Limb (tissue), 2 donors: ENCODE data around the gene SPATA1.
A peak's percentile ranks its signal among the peaks of the same experiment; 100 is the strongest.
"Not testable (repeated sequence)": the region's sequence is repeated elsewhere in the genome, so short reads cannot be mapped to it uniquely, and the experiment has no call there.

Experiments
- DNase-seq, 2 donors: peaks; one replicate each; pipeline ENCODE4 v3.0.0-alpha.2; 2016; ENCODE audit errors: extremely low spot score in 2 of 2

Gene SPATA1, protein sequence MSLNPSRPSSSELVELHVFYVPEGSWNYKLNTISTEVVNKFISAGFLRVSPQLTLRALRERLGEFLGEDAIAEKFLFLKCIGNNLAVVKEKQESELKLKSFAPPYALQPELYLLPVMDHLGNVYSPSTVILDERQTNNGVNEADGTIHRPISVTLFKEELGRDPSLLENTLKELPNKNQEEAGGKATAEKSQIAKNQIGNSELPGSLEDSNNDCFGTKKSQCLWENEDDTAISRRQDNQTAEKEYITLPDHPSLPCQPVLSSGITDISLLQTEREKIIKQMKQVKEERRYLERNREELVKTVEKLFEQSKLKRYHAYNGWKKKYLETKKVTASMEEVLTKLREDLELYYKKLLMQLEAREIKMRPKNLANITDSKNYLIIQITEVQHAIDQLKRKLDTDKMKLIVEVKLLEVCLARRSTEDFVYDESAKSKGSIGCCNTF

DNA sequence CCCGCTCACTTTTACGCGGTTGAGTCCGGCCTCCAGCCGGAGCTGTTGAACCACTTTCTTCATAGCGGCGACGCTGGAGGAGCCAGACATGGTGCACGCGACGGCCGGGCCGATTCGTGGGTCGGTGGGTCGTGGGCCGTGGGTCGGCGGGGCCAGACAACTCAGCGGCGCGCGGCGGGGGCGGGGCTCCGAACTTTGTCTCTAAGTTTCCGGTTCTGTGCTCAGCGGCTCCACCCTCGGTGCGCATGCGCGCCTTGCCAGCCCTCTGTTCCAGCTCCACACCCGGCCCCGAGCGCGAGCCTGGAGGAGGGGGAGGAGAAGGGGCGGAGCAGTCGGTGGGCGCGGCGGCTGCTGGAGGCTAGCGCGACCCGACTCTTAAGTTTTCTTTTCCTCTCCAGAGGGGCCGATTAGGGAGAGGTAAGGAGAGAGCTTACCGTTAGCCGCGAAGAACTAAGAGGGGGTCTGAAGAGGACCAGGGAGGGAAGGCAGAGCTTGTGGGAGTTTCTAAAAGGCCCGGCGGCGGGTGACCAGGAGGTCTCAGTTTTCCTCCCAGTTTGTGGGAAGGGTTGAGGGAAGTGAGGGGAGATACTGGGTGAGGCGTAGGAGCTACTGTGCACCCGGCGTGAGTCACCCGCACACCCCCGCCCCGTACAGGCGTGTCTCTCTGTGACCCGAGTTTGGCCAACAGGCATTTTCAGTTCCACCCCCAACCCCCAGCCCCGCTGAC lies at the start of gene SPATA1, which contains the start of gene GNG5:
Gene SPATA1 (plus strand): TSS at position 385 of the 727 bp plus-strand sequence. CDS start 9,974 bp downstream, outside the sequence.
Gene GNG5 (minus strand): TSS at position 580 of the 727 bp plus-strand sequence. CDS start 490 bp downstream, at position 90.
- peak; percentile 98 for DNase-seq

DNA sequence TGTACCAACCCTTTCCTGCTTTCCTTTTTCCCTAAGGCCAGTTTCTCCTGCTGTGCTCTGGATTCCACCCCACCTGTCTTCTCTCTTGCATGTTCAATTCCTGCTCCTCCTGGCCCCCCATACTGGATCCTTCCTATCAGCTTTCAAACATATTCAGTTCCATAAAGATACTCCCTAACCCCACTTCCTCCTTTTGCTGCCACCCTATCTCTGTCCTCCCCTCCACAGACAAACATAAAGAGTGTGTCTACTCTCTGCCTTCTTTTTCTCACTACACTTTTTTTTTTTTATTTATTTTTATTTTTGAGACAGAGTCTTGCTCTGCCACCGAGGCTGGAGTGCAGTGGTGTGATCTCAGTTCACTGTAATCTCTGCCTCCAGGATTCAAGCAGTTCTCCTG lies 44.1 kb upstream of the SPATA1 start:
- DNase-seq, result no peak

DNA sequence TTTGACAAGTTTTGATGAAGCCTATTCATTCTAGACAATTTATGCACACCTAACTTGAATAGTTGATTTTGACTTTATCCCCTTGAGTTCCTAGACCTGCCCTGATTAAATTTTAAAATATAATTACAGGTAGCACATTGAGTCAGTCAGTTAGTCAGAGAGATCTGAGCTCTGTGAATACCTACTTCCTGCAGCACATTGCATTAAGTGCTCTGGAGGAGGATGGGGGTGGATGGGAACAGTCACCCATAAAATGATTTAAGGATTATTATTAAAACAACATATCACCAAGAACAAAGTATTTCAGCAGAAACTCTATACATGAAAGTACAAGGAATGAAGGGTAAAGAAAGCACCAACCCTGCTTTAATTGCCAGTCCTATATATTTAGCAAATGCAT lies 38.9 kb upstream of the SPATA1 start:
- DNase-seq, result no peak

DNA sequence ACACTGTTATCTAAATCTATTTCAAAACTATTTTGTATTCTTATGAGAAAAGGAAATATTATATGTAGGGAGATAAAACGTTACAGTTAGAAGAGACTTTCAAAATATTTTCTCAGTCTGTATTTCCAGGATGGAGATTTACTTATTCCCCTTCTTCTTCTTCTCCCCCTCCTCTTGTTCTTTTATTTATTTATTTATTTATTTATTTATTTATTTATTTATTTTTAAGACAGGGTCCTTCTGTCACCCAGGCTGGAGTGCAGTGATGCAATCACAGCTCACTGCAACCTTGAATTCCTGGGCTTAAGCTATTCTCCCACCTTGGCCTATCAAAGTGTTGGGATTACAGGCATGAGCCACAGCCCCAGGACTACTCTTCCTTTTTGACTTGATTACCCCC lies 30.0 kb upstream of the SPATA1 start:
- DNase-seq, result no peak

DNA sequence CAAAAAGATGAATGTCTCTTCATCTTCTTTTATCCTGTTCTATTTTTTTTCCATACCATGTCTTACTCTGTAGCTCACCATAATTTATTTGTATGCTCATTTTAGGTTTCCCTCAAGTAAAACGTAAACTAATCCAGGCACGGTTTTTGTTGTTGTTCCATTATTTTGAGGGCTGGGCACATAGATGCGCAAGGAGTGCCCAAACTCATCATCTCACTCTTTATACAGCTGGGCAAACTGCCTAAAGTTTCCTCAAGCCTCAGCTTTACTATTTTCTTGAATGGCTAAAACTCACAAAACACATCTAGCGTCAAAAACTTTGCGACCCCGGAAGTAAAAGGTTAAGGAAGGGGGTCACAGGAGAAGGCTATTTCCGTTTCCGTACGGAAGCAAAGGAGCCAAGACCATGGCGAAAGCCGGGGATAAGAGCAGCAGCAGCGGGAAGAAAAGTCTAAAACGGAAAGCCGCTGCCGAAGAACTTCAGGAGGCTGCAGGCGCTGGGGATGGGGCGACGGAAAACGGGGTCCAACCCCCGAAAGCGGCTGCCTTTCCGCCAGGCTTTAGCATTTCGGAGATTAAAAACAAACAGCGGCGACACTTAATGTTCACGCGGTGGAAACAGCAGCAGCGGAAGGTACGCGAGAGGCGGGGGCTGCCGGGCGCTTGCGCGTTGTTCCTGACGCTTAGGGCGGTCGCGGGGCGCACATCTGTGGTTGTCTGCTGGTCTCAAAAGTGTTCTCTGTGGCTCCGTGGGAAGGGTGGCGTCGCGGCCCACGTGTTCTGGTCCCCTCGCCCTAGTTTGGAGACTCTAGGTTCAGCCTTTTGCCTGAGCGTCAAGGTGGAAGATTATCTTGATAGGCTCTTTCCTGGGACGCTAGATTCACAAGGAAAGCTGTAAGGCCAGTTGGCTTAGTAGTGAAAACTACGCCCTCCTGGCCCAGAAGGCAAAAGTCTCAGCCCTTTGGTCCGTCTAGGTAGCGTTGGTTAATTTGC lies 27.0 kb upstream of the SPATA1 start, which contains the start of gene RPF1:
Gene RPF1 (plus strand): TSS at position 391 of the 993 bp plus-strand sequence. CDS start 16 bp downstream, at position 407.
- DNase-seq, result peak; percentile 83 to 84

DNA sequence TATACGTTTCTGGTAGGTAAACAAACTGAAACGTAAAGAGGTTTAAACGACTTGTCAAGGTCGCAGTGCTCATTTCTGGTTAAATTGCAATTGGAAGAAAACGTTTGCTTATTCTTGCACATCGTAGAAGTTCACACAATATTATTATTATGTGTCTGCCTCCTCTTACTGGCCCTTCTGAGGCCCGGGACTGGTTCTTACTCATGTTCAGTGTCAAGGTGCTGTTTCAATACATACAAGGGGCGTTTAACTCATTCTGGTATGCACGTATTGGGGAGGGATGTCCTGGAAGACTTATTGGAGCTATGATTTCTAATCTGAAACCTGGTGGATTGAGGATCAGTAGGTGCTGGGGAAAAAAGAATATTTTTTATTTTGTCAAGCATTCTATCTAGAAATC lies 26.2 kb upstream of the SPATA1 start:
- no peak for DNase-seq

DNA sequence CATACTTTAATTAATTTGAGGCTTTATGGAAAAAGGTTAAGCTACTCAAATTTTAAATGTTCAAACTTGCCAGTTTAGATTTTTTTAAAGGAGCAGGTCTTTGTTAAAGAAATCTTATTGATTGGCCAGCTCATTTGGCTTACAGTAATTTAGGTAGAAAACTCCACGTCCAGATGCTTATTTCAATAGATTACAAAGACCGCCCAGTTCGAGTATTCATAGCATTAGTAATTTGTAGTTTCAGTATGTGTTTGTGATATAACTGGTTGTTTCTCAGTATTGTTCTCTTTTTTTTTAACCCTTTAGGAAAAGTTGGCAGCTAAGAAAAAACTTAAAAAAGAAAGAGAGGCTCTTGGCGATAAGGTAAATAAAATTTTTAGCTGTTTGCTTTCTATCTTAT lies 25.5 kb upstream of the SPATA1 start:
- no peak for DNase-seq

DNA sequence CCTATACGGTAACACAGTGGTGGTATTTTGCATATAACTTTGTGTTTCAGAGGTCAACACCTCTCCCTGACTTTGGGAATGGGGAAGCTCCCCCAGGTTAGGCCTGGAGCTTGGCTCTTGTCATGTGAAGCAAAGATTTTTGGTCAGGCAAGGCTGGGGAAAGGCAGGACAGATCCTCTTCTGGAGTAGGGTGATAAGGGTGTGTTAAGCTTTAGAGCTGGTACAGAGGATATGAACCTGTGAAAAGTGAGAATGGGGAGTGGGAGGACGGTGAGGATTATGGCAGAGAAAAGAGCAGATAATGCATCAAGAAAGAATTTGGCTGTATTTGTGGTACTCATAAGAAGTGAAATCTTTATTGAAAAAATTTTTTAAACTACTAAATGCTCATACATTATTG lies 24.9 kb upstream of the SPATA1 start:
- DNase-seq, result no peak

DNA sequence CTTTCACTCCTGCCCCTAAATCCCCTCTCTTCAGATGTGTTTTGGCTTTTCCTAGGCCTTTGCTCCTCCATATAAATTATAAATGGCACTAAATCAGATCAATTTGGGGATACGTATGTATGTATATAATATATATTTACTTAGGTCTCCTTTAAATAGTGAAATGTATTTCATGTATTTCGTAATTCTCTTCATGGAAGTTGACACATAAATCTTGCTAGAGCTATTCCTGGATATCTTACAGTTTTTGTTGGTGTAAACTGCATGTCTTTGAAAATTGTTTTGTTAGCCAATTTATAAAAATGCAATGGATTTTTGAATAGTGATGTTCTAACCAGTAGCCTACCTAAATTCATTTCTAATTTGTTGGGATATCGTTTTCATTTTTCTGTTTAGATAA lies 18.1 kb upstream of the SPATA1 start:
- DNase-seq, result no peak

DNA sequence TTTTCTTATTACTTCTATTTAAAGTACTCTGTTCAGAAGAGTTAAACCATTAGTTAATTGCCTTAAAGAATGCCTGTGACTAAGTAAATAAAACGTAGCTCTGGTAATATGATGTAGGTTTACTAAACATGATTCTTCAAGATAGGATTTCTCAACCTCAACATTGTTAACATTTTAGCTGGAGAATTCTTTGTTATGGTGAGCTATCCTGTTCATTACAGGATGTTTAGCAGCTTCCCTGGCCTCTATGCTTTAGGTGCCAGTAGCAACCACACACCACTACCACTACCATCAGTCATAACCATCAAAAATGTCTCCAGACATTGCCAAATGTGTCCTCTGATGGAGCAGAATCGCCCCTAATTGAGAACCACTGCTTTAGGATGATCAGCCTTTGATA lies 16.4 kb upstream of the SPATA1 start:
- DNase-seq, result no peak

DNA sequence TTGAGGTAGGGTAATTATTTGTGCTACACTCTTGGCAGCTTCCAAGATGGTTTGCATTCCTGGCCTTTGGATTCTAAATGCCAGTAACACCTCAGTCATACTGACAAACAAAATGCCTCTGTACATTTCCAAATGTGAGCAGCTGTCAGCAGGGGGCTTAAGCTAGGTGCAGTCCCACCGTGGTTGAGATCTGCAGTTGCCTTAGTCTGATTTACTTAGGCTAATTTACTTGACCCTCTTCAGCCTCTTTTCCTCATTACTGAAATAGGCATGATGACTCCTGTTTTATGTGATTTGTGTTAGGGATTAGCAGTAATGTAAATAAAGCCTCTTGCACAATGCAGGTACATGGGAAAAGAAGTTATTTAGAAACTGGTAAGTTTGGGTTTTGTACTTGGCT lies 13.5 kb upstream of the SPATA1 start:
- DNase-seq, result no peak

DNA sequence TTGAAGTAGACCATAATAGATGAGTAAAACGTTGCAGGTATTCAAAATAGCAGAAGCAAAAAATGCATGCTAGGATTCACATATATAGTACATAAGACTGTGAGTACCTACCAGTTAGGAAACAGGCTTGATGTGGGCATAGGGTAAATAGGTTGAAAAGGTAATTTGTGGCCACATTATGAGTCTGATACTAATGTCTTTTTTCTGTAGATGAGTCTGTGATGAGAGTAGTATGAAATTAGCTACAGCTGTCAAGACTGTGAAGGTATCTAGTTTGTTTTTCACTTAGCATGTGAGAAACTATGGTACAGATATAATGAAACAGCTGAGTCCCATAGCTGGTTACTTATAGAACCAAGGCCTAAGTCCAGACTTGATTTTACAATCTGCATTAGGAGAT lies 12.4 kb upstream of the SPATA1 start:
- no peak for DNase-seq

DNA sequence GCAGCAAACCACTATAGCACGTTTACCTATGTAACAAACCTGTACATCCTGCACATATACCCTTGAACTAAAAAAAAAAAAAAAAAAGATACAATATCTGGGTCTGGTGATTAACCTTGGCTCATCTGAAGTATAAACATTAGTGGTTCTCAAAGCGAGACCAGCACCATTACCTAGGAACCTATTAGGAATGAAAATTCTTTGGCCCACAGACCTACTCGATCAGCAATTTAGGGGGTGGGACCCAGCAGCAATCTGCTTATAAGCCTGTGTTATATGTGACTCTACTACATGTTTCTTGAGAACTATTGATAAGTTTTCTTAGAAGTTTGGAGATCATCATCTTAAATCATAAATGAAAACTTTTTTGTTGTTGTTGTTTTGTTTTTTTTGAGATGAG lies 9.7 kb upstream of the SPATA1 start:
- DNase-seq, result no peak

DNA sequence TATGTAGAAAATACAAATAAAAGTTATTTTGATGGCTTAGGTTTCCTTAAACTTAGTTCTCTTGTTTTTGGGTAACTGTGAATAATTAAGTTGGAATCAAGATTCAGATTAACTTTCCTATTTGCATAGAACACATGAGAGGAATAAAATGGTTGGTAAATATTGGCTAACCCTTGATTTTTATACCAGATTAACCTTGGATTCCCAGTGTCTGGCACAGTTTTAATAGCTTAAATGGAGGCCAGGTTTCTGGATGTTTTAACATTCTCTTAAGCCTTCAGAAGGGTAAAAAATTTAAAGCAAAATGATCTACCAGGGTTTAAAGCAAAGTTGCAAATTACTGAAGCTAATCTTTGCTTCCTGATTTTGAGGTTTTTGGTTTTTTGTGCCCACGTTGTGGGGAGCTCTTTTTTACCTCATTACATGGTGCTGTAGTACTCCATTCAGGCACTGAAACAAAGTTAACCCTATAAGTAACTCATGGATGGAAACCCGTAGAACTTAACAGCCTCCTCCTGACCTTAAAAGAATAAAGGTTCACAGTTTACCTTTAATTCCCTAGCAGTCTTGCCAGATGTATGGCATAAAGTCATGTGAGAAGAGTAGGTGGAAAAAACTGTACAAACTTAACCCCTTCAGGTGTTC lies 8.4 kb upstream of the SPATA1 start:
- DNase-seq, result no peak

DNA sequence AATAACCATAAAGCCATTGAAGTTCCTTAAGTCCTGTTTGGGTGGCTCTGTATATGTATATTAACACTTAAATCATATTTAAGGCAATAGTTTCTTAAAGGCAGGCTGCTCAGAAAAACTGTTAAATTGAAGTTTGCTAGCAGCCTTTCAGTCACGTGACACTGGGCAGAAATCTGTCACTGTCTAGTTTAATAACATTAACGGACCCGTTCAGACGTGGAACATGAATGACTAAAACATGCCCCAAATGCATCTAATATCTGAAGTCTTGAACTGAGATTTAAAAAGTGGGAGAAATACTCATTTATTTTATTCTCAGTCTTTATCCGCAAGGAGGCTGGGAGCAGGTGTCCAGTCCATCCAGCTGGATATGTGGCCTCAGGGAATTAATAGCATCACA lies 3.3 kb upstream of the SPATA1 start:
- DNase-seq, result no peak

DNA sequence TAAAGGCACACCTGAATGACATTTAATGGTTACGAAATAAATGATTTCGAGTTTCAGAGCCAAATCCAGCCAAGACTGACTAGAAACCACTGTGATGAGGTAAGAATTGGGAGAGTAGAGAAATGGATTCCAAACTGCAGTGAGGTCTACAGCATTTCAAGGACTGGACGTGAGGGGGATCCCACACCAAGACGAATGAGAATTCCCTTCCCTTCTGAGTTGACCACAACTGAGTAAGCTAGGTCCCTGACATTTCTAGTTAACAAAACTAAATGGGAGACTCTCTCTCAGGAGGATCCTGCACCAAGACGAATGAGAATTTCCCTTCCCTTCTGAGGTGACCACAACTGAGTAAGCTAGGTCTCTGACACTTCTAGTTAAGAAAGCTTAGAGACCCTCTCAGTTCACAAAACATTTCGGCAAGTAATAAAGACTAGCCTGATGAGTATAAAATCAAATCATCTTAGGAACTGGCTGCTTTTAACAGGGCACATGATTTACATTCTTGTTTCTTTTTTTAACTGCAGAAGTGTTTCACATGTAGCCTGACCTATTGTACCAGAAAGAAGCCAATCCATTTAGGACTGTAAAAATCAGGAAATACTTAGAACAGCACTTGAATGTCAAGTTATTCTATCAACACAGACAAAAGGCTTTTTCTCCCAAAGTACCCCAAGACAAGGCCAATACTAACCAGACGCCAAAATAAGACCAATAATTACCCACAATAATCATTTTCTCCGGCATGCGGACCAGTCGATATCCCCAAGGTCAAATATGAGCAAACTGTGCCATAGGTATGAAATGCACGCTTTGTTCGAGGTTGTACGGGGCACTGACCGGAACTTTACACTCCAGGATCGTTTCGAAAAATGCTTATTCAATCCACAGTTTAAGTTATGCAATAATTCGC lies 1.4 kb upstream of the SPATA1 start:
- DNase-seq, result no peak

DNA sequence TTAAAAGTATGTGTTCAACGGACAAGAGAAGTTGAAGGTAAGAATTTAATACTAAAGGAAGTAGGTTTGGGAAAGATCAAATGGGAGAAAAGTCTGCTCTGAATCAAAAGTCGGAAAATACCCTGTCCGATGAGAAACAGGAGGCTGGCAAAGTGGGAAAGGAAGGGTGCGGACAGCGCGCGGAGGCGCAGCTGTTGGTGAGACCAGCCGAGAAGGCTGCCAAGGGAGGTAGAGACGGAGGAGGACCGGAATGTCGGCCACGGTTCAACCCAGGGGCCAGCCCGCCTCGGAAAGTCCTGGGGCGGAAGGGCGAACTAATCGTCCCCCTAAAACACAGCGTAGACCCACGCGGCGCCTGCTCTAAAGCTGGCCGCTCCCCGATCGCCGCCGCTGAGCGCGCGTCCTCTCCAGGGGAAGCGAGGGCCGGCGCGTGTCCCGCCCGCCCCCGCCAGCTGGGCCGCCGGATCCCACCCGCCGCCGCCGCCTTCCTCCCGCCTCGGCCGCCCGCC lies 639 bp upstream of the SPATA1 start:
- DNase-seq, result peak in 1 of 2 donors; percentile 57

DNA sequence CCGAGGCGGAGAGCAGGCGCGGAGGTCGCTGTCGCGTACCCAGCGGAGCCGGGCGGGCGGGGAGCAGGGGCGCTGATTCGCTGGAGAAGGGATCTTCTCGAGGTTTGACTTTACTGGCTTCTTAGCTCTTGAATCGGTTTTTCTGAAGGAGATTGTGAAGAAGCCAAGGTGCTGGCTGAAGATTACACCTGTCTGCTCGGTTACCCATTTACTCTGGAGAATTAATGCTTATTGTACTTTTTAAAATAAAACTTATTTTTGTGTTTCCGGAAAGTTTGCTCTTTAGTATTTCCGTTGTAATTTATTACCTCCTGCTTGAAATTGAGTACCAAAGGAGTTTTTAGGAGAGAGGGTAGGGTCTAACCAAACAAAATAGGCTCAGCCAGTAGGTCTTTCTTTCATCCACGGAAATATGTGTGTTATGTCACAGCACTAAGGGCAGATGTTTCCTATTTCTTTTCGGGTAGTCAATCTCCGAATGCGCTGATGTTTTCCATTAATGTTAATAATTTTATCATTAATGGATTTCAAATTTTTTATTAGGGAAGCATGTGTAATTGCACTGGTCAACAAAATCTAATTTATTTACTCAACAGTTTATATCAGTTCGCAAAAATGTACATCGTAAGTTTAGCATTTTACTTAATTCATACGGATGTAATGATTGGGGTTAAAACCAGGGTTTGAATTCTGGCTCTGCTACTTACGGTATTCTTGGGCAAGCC lies 705 bp downstream of the SPATA1 start:
- no peak for DNase-seq

DNA sequence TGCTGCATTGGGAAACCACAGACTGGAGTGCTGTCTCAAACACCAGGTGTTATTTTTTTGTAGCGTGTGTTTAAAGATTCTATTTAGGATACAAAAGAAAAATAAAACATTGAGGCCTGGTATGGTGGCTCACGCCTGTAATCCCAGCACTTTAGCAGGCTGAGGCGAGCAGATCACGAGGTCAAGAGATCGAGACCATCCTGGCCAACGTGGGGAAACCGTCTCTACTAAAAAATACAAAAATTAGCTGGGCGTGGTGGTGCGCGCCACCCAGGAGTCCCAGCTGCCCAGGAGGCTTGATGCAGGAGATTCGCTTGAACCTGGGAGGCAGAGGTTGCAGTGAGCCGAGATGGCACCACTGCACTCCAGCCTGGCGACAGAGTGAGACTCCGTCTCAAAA lies 1.7 kb downstream of the SPATA1 start:
- not testable (repeated sequence) for DNase-seq
